ENCODE measurements around the gene LHX6. TPM values are rescaled to one million over a fixed set of nuclear protein-coding genes. Genes with fewer than 3 reads are reported as not detected.

LHX6 gene
- total and polyA plus RNA-seq, 2 experiments from 2014 or later, result 1.0 to 1.2 TPM

DNA sequence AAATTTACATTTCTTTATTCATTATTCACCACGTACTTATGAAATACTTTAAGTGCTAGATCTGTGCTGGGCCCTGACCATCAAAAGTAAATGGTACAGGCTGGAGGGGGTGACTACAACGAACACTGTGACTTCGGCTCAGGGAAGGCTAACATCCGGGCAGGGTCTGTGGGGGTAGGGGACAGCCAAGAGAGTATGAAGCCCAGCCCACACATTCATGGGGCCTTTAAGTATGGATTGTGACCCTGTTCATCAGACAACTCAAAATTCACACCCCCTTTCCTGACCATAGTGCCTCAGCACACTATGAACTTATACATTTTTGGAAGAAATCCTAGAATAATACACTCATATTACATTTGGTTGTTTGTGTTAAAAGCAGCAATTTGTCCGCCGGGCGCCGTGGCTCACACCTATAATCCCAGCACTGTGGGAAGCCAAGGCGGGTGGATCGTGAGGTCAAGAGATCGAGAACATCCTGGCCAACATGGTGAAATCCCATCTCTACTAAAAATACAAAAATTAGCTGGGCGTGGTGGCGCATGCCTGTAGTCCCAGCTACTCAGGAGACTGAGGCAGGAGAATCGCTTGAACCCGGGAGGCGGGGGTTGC, 35.7 kb downstream of the LHX6 start (continued):
- no peak for TF ChIP-seq CREB1 (CRISPR knock-in tag; IDR thresholded peaks at IDR 0.05; ENCODE audit: low read depth)

- Mint-ChIP-seq H3K4me3 (no peak overlapping the region), H3K36me3 (ENCODE audit: low read depth) (no peaks in the 10 kb centered on the region; the same call in 2 of the 3 replicates), H3K27ac (no peak overlapping the region), H3K27me3 (ENCODE audit: insufficient read depth, low read depth, poor library complexity) (peaks cover 7% of the 10 kb centered on the region), H3K9me3 (no peaks in the 10 kb centered on the region; the same call in 2 of the 3 replicates), H3K4me1 (peaks cover 22% of the 10 kb centered on the region)
- Histone ChIP-seq H4K20me1 (replicated peaks; ENCODE audit: insufficient read depth) (no peaks in the 10 kb centered on the region), H3F3A (replicated peaks; ENCODE audit: low read depth) (no peaks in the 10 kb centered on the region), H3K27ac (ENCODE audit: low read depth) (no peak overlapping the region), H3K79me2 (replicated peaks; ENCODE audit: insufficient read depth) (no peaks in the 10 kb centered on the region), H3K9me2 (ENCODE audit: insufficient read depth) (no peaks in the 10 kb centered on the region), H3K27me3 (ENCODE audit: insufficient read depth) (no peaks in the 10 kb centered on the region), H3K4me3 (no peak overlapping the region), H2AFZ (peak overlapping the region; percentile 74), H3K4me2 (no peak overlapping the region), H3K36me3 (ENCODE audit: insufficient read depth) (no peaks in the 10 kb centered on the region), H3K4me1 (ENCODE audit: insufficient read depth) (peaks cover 4% of the 10 kb centered on the region; the same call in 1 of the 2 replicates)
- ATAC-seq (peak; percentile 18; the same call in 1 of the 3 replicates), DNase-seq (ENCODE audit: low spot score) (no peak)
- TF ChIP-seq POLR2AphosphoS5 (IDR thresholded peaks at IDR 0.05; ENCODE audit: low read depth) (no peak), ZNF331 (CRISPR knock-in tag; IDR thresholded peaks at IDR 0.05; ENCODE audit: low read depth) (no peak), CTCF (conservative IDR thresholded peaks at IDR 0.05; ENCODE audit: low read depth in 2 of 2) (peak in 1 of 2 experiments; percentile 32; a peak in 2 of 4 replicates), NANOG (IDR thresholded peaks at IDR 0.05; ENCODE audit: borderline replicate concordance) (no peak)
These were observed 36.4 kb downstream of the LHX6 start for GRCh38 chr9:122192261-122192875.

- Histone ChIP-seq H3K27ac (ENCODE audit: low read depth) (no peak overlapping the region), H3K79me2 (replicated peaks; ENCODE audit: insufficient read depth) (no peaks in the 10 kb centered on the region), H3K36me3 (ENCODE audit: insufficient read depth) (no peaks in the 10 kb centered on the region), H3F3A (replicated peaks; ENCODE audit: low read depth) (no peaks in the 10 kb centered on the region), H4K20me1 (replicated peaks; ENCODE audit: insufficient read depth) (no peaks in the 10 kb centered on the region), H3K9me2 (ENCODE audit: insufficient read depth) (no peaks in the 10 kb centered on the region), H2AFZ (peak overlapping the region; percentile 74), H3K4me3 (no peak overlapping the region), H3K27me3 (ENCODE audit: insufficient read depth) (no peaks in the 10 kb centered on the region), H3K4me1 (ENCODE audit: insufficient read depth) (peaks cover 4% of the 10 kb centered on the region; the same call in 1 of the 2 replicates), H3K4me2 (no peak overlapping the region)
- no peak for TF ChIP-seq ZNF331 (CRISPR knock-in tag; IDR thresholded peaks at IDR 0.05; ENCODE audit: low read depth)
- TF ChIP-seq JUNB (IDR thresholded peaks at IDR 0.05; ENCODE audit: unreplicated experiment), result no peak
- no peak for TF ChIP-seq CTCF (conservative IDR thresholded peaks at IDR 0.05; ENCODE audit: low read depth in 2 of 2)
- TF ChIP-seq, protein P1, sequence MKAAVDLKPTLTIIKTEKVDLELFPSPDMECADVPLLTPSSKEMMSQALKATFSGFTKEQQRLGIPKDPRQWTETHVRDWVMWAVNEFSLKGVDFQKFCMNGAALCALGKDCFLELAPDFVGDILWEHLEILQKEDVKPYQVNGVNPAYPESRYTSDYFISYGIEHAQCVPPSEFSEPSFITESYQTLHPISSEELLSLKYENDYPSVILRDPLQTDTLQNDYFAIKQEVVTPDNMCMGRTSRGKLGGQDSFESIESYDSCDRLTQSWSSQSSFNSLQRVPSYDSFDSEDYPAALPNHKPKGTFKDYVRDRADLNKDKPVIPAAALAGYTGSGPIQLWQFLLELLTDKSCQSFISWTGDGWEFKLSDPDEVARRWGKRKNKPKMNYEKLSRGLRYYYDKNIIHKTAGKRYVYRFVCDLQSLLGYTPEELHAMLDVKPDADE (IDR thresholded peaks at IDR 0.05), result no peak
- no peak for TF ChIP-seq NANOG (IDR thresholded peaks at IDR 0.05; ENCODE audit: borderline replicate concordance)
- TF ChIP-seq EZH2phosphoT487 (IDR thresholded peaks at IDR 0.05; ENCODE audit: unreplicated experiment), result no peak
- no peak for TF ChIP-seq CREB1 (CRISPR knock-in tag; IDR thresholded peaks at IDR 0.05; ENCODE audit: low read depth)
- no peak for TF ChIP-seq EZH2 (IDR thresholded peaks at IDR 0.05; ENCODE audit: low read depth, unreplicated experiment)
- no peak for TF ChIP-seq ZNF114 (CRISPR knock-in tag; IDR thresholded peaks at IDR 0.05)
- no peak for TF ChIP-seq POLR2AphosphoS5 (IDR thresholded peaks at IDR 0.05; ENCODE audit: low read depth)
- peaks cover 7% of the 10 kb centered on the region for H3K27me3 Mint-ChIP-seq (ENCODE audit: insufficient read depth, low read depth, poor library complexity)
- peaks cover 19% of the 10 kb centered on the region for H3K4me1 Mint-ChIP-seq
- no peaks in the 10 kb centered on the region; the same call in 2 of the 3 replicates for H3K9me3 Mint-ChIP-seq
- no peak overlapping the region for H3K27ac Mint-ChIP-seq
- ATAC-seq, result peak; percentile 67
- H3K36me3 Mint-ChIP-seq (ENCODE audit: low read depth), result no peaks in the 10 kb centered on the region; the same call in 2 of the 3 replicates
- H3K4me3 Mint-ChIP-seq, result no peak overlapping the region
- no peak for DNase-seq (ENCODE audit: low spot score)
These were observed 37.2 kb downstream of the LHX6 start for GRCh38 chr9:122191584-122191983.

All from GM23338 (cell line).